ENCODE data around the gene C2CD2. TPM values are rescaled to one million over a fixed set of nuclear protein-coding genes. Genes with fewer than 3 reads are reported as not detected.
A peak's percentile ranks its signal among the peaks of the same experiment; 100 is the strongest.

The C2CD2 gene
- total RNA-seq, 4 donors from 2014 or later, result 37.5 to 63.9 (median 51.6) TPM

DNA sequence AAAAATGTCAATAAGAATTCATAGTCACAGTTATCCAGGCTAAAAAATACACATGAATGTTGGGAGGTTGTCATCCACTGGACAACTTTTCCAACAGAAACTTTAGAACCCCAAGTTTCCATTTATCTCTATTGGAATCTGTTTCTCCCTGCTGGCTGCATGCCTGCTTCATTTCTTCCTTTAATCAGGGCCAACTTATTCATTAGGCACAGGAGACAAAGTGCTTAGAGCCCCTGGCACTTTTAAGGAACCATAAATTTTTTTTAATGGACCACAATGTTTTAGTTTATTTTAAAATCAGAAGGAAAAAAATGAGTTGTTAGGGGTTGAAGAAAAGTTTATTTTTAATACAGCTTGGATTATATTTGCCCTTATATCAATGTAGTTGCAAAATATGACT lies 26.7 kb upstream of the C2CD2 start:
- H3K4me1 ChIP-seq, result no peaks in the 10 kb centered on the region
- no peaks in the 10 kb centered on the region for H3K27me3 ChIP-seq
- H3K9me3 ChIP-seq, result peaks cover 0 to 13% (median 0%) of the 10 kb centered on the region in 4 donors
- H3K27ac ChIP-seq, result no peak overlapping the region
- no peaks in the 10 kb centered on the region for H3K36me3 ChIP-seq
- TF ChIP-seq POLR2A (IDR thresholded peaks at IDR 0.05), result no peak
- TF ChIP-seq EP300 (IDR thresholded peaks at IDR 0.05), result no peak
- TF ChIP-seq, protein P1, sequence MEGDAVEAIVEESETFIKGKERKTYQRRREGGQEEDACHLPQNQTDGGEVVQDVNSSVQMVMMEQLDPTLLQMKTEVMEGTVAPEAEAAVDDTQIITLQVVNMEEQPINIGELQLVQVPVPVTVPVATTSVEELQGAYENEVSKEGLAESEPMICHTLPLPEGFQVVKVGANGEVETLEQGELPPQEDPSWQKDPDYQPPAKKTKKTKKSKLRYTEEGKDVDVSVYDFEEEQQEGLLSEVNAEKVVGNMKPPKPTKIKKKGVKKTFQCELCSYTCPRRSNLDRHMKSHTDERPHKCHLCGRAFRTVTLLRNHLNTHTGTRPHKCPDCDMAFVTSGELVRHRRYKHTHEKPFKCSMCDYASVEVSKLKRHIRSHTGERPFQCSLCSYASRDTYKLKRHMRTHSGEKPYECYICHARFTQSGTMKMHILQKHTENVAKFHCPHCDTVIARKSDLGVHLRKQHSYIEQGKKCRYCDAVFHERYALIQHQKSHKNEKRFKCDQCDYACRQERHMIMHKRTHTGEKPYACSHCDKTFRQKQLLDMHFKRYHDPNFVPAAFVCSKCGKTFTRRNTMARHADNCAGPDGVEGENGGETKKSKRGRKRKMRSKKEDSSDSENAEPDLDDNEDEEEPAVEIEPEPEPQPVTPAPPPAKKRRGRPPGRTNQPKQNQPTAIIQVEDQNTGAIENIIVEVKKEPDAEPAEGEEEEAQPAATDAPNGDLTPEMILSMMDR (IDR thresholded peaks at IDR 0.05), result no peak
- DNase-seq (ENCODE audit: low spot score in 2 of 2), result no peak
- H3K4me3 ChIP-seq, result no peak overlapping the region

DNA sequence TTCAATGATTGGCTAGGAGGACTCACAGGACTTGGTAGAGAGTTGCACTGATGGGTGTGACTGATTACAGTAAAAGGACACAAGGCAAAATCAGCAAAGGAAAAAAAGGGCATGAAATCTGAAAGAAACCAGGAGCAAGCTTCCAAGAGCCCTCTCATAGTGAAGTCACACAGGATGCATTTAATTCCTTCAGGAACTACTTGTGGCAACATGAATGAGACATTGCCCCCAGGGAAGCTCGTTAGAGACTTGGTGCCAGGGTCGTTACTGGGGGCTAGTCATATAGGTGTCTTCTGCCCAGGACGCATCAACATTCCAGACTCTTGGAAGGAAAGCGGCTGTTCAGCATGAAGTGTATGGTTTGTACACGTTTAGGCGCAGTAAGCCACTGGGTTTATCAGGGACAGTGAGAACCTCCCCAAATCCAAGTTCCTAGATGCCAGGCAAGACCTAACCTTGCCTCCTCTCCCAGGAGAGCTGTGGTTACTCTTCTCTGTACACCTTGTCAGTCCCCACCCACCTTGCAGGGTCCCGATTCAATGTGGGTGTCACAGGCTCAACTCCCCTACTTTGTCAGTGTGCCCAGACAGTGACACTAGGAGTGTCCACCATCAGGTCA lies 26.0 kb upstream of the C2CD2 start:
- Histone ChIP-seq H3K4me1 (no peaks in the 10 kb centered on the region), H3K27me3 (no peaks in the 10 kb centered on the region), H3K36me3 (no peaks in the 10 kb centered on the region), H3K4me3 (no peak overlapping the region), H3K27ac (no peak overlapping the region), H3K9me3 (peaks cover 0 to 13% (median 0%) of the 10 kb centered on the region in 4 donors)
- no peak for DNase-seq (ENCODE audit: low spot score in 2 of 2)
- TF ChIP-seq EP300 (IDR thresholded peaks at IDR 0.05) (no peak), POLR2A (IDR thresholded peaks at IDR 0.05) (no peak)
- TF ChIP-seq, protein P1 (IDR thresholded peaks at IDR 0.05), result no peak
- 73 to 85% methylated on average over 7 of the region's 7 CpGs for WGBS, 2 donors

DNA sequence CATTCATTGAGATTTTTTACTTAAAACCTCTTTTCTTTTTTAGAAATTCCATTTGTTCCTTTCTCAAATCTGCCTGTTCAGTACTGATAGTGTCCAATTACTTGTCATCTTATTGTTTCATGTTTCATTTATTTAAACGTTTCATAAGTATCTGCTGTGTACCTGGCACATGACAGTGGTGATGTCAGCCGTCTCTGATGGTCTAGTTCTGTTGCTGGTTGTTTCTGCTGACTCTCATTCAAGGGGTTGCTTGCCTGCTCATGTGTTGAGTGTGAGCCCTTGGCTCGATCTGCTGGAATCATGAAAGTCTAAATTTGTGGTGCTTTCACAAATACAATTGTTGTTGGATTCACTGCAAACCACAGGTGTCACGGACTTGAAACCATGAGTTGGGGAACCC lies 25.5 kb upstream of the C2CD2 start:
- no peak overlapping the region for H3K4me3 ChIP-seq
- peaks cover 0 to 13% (median 0%) of the 10 kb centered on the region in 4 donors for H3K9me3 ChIP-seq
- WGBS, 2 donors, result 68 to 69% methylated on average over 4 of the region's 4 CpGs
- no peak for DNase-seq (ENCODE audit: low spot score in 2 of 2)
- H3K36me3 ChIP-seq, result no peaks in the 10 kb centered on the region
- TF ChIP-seq, protein P1 (IDR thresholded peaks at IDR 0.05), result no peak
- TF ChIP-seq POLR2A (IDR thresholded peaks at IDR 0.05) (no peak), EP300 (IDR thresholded peaks at IDR 0.05) (no peak)
- H3K27ac ChIP-seq, result no peak overlapping the region
- no peaks in the 10 kb centered on the region for H3K27me3 ChIP-seq
- H3K4me1 ChIP-seq, result no peaks in the 10 kb centered on the region

DNA sequence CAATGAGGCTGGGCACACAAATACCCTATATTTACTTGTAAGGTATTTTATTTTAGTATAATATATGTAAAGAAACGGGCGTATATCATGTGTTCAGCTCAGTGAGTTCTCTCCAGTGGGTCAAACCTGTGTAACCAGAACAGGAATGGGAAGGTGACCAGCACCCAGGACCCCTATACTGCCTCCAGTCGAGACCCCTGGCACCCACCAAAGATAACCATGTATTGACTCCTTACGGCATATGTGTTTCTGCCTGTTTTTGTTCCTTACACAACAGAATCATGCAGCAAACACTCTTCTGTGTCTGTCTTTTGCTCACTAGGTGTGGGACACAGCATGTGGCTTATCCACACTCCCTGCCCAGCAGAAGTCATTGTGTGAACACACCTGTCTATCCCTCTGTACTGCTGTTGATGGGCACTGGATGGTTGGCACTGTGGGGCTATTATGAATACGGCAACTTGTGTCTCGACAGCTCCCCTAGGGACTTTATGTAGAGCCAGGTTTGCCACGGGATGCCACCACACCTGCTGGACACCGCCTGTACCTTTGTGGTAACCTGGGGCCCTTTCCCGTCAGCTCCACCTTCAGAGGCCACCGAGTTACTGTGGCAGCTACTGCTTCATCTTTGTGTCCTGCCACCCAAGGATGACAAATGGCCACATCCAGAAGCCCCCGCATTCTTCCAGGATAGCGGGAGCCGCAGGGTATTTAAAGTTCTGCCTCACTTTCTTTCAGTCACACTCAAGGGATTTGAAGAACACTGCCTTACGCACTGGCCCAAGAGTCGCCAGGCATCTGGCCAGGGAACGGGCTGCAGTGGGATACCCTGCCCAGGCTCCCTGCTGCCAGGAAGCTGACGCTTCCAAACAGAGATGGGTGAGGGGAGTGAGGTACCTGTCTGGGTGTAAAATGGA lies 23.5 kb upstream of the C2CD2 start:
- H3K27ac ChIP-seq, result no peak overlapping the region
- peaks cover 0 to 10% (median 0%) of the 10 kb centered on the region in 4 donors for H3K9me3 ChIP-seq
- no peaks in the 10 kb centered on the region for H3K36me3 ChIP-seq
- H3K27me3 ChIP-seq, result no peaks in the 10 kb centered on the region
- no peak overlapping the region for H3K4me3 ChIP-seq
- peak in 1 of 2 donors; percentile 1 for DNase-seq (ENCODE audit: low spot score in 2 of 2)
- no peaks in the 10 kb centered on the region for H3K4me1 ChIP-seq
- 87 to 89% methylated on average over 17 of the region's 17 CpGs for WGBS, 2 donors
- TF ChIP-seq EP300 (IDR thresholded peaks at IDR 0.05) (no peak), POLR2A (IDR thresholded peaks at IDR 0.05) (no peak)
- TF ChIP-seq, protein P1 (IDR thresholded peaks at IDR 0.05), result no peak

DNA sequence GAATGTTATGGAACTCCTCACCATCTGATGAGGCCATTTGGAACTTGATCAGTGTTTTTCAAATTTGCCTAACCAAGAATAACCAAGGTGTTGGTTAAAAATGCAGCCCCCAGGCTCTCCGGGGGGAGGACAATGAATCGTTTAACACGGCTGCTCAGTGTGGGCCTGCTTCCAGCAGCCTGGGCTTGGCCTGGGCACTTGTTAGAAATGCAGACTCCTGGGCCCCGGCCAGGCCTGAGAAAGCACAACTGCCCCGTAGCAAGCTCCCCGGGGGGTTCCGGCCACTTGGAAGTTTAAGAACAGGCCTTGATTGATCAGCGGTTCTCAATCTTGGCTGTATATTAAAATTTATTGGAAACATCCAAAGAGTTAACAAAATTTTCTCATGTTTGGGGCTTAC lies 22.8 kb upstream of the C2CD2 start:
- no peaks in the 10 kb centered on the region for H3K4me1 ChIP-seq
- H3K9me3 ChIP-seq, result peaks cover 0 to 10% (median 0%) of the 10 kb centered on the region in 4 donors
- H3K27ac ChIP-seq, result no peak overlapping the region
- WGBS, 2 donors, result 74 to 79% methylated on average over 6 to 8 of the region's 8 CpGs
- no peak for TF ChIP-seq EP300 (IDR thresholded peaks at IDR 0.05)
- no peaks in the 10 kb centered on the region for H3K27me3 ChIP-seq
- no peaks in the 10 kb centered on the region for H3K36me3 ChIP-seq
- DNase-seq (ENCODE audit: low spot score in 2 of 2), result no peak
- no peak overlapping the region for H3K4me3 ChIP-seq

Data from tibial nerve (tissue), 4 donors.